ENCODE data around the gene ASTN2.

GRCh38 chr9:117296453-117296852, 118.4 kb downstream of the ASTN2 start:
- TF ChIP-seq CTCF (IDR thresholded peaks at IDR 0.05), result no peak
- TF ChIP-seq POLR2A (IDR thresholded peaks at IDR 0.05), result no peak
- TF ChIP-seq POLR2AphosphoS5 (IDR thresholded peaks at IDR 0.05), result no peak

Measured in transverse colon (tissue), 4 donors.